ENCODE data around the gene TAS2R19.
"Not testable (repeated sequence)": the region's sequence is repeated elsewhere in the genome, so short reads cannot be mapped to it uniquely, and the experiment has no call there.

The TAS2R19 gene, protein sequence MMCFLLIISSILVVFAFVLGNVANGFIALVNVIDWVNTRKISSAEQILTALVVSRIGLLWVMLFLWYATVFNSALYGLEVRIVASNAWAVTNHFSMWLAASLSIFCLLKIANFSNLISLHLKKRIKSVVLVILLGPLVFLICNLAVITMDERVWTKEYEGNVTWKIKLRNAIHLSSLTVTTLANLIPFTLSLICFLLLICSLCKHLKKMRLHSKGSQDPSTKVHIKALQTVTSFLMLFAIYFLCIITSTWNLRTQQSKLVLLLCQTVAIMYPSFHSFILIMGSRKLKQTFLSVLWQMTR

GRCh38 chr12:11022520-11022919, at the start of gene TAS2R19:
Gene TAS2R19, minus strand, starts transcription at chr12:11022620. Its CDS starts 49 bp downstream, at chr12:11022571.
- no peak for DNase-seq (ENCODE audit: low spot score)
- in situ Hi-C loops (cut with MboI; ENCODE audit: low pct_unique_long_range_greater_than_20kb, low sequenced_read_pairs, unreplicated experiment), result no loop called here
- no peak for TF ChIP-seq CTCF (IDR thresholded peaks at IDR 0.05; ENCODE audit: extremely low read depth, insufficient read depth, missing control alignments)

GRCh38 chr12:11071414-11071813, 49.0 kb upstream of the TAS2R19 start:
- in situ Hi-C loops (cut with MboI; ENCODE audit: low pct_unique_long_range_greater_than_20kb, low sequenced_read_pairs, unreplicated experiment), result no loop called here
- no peak for TF ChIP-seq CTCF (IDR thresholded peaks at IDR 0.05; ENCODE audit: extremely low read depth, insufficient read depth, missing control alignments)
- DNase-seq (ENCODE audit: low spot score), result no peak

DNA sequence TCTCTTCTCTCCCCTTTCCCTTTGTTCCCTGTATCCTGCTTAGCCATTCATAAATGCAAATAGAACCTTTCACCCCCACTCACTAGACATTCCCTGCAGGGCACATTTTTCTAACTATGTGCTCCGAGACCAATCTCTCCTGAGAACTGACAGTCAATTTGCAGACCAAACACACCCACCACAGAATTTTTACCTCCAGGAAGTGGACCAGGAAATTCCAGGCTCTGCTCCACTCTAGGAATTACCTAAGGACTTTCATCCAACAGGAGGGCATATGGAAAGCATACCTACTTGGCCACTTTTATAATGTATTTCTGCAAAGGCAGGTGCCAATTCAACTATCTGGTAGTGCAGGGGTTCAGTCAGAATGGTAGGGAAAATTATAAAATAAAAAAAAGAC, 48.6 kb upstream of the TAS2R19 start:
- in situ Hi-C loops (cut with MboI; ENCODE audit: low pct_unique_long_range_greater_than_20kb, low sequenced_read_pairs, unreplicated experiment), result no loop called here
- DNase-seq (ENCODE audit: low spot score), result no peak
- TF ChIP-seq CTCF (IDR thresholded peaks at IDR 0.05; ENCODE audit: extremely low read depth, insufficient read depth, missing control alignments), result no peak

- DNase-seq (ENCODE audit: low spot score), result no peak
- TF ChIP-seq CTCF (IDR thresholded peaks at IDR 0.05; ENCODE audit: extremely low read depth, insufficient read depth, missing control alignments), result no peak
- in situ Hi-C loops (cut with MboI; ENCODE audit: low pct_unique_long_range_greater_than_20kb, low sequenced_read_pairs, unreplicated experiment), result no loop called here
These were observed 47.5 kb upstream of the TAS2R19 start for GRCh38 chr12:11069854-11070365.

- DNase-seq (ENCODE audit: low spot score), result no peak
- TF ChIP-seq CTCF (IDR thresholded peaks at IDR 0.05; ENCODE audit: extremely low read depth, insufficient read depth, missing control alignments), result no peak
- in situ Hi-C loops (cut with MboI; ENCODE audit: low pct_unique_long_range_greater_than_20kb, low sequenced_read_pairs, unreplicated experiment), result no loop called here
These were observed 45.1 kb upstream of the TAS2R19 start for GRCh38 chr12:11067514-11067913.

- in situ Hi-C loops (cut with MboI; ENCODE audit: low pct_unique_long_range_greater_than_20kb, low sequenced_read_pairs, unreplicated experiment); DNase-seq (ENCODE audit: low spot score): not testable (repeated sequence)
These were observed 39.8 kb upstream of the TAS2R19 start, which contains the start of gene TAS2R46 for GRCh38 chr12:11062194-11062593. Gene TAS2R46, minus strand, starts transcription at chr12:11062294. Its CDS starts 0 bp downstream, at chr12:11062294.

- no peak for DNase-seq (ENCODE audit: low spot score)
- in situ Hi-C loops (cut with MboI; ENCODE audit: low pct_unique_long_range_greater_than_20kb, low sequenced_read_pairs, unreplicated experiment), result no loop called here
- TF ChIP-seq CTCF (IDR thresholded peaks at IDR 0.05; ENCODE audit: extremely low read depth, insufficient read depth, missing control alignments), result no peak
These were observed 37.4 kb upstream of the TAS2R19 start for GRCh38 chr12:11059784-11060183.

Data from GM13977 (cell line).